KMS-11 (cell line): Measurements from ENCODE around the gene CCND3.

Source experiments
- H2AFZ ChIP-seq: fragments of 200-600 bp; sonication (generic); 2 replicates; pipeline ENCODE4 v1.6.1; 2016; ENCODE audit warnings: antibody characterized with exemption, mixed run types, low read depth
- H3K27ac ChIP-seq: fragments of 200-600 bp; sonication (generic); 2 replicates; pipeline ENCODE4 v1.6.1; 2016; ENCODE audit warnings: mild to moderate bottlenecking, mixed run types
- H3K27me3 ChIP-seq: fragments of 200-600 bp; sonication (generic); 2 replicates; pipeline ENCODE4 v1.6.1; 2017; ENCODE audit warnings: mild to moderate bottlenecking, low read depth, mixed run types, moderate library complexity; ENCODE audit not compliant: insufficient read depth
- H3K36me3 ChIP-seq: fragments of 200-600 bp; sonication (generic); 2 replicates; pipeline ENCODE4 v1.6.1; 2017; ENCODE audit warnings: mild to moderate bottlenecking, mixed run types; ENCODE audit not compliant: insufficient read depth
- H3K4me1 ChIP-seq: fragments of 200-600 bp; sonication (generic); 2 replicates; pipeline ENCODE4 v1.6.1; 2016; ENCODE audit warnings: mild to moderate bottlenecking, low read depth, mixed run types; ENCODE audit not compliant: poor library complexity, severe bottlenecking
- H3K4me2 ChIP-seq: fragments of 200-600 bp; sonication (generic); 2 replicates; pipeline ENCODE4 v1.7.0; 2016; ENCODE audit warnings: mild to moderate bottlenecking, mixed run types
- H3K4me3 ChIP-seq: fragments of 200-600 bp; sonication (generic); IDR thresholded peaks from 2 replicates; pipeline ENCODE4 v1.6.1; 2017; ENCODE audit warnings: low read depth, low read length, mixed read lengths; ENCODE audit not compliant: insufficient read depth
- H3K79me2 ChIP-seq: fragments of 200-600 bp; sonication (generic); 2 replicates; pipeline ENCODE4 v1.6.1; 2016; ENCODE audit warnings: low read depth, mixed run types; ENCODE audit not compliant: insufficient read depth
- H3K9ac ChIP-seq: fragments of 200-600 bp; sonication (generic); 2 replicates; pipeline ENCODE4 v1.6.1; 2016; ENCODE audit warnings: mild to moderate bottlenecking, mixed run types
- H4K20me1 ChIP-seq: fragments of 200-600 bp; sonication (generic); 2 replicates; pipeline ENCODE4 v1.6.1; 2016; ENCODE audit warnings: mild to moderate bottlenecking, mixed run types; ENCODE audit not compliant: insufficient read depth
- CTCF ChIP-seq: fragments of 200-600 bp; sonication (generic); conservative IDR thresholded peaks from 2 replicates; pipeline ENCODE4 v1.6.1; 2017; ENCODE audit warnings: low read depth, mild to moderate bottlenecking, antibody characterized with exemption, low read length, moderate library complexity, mixed read lengths

CCND3 gene

GRCh38 chr6:41884957-41885356 is 56.7 kb downstream of the CCND3 start:
- TF ChIP-seq CTCF = no peak
- Histone ChIP-seq H3K4me3 (no peak overlapping the region), H3K4me2 (no peak overlapping the region), H3K36me3 (no peaks in the 10 kb centered on the region), H3K4me1 (no peaks in the 10 kb centered on the region), H4K20me1 (no peaks in the 10 kb centered on the region), H3K79me2 (no peaks in the 10 kb centered on the region), H3K27me3 (no peaks in the 10 kb centered on the region), H2AFZ (no peak overlapping the region), H3K9ac (no peak overlapping the region), H3K27ac (no peak overlapping the region)
